Right atrium auricular region (tissue), 2 donors: ENCODE results near the gene IRF3. TPM values are rescaled to one million over a fixed set of nuclear protein-coding genes. Genes with fewer than 3 reads are reported as not detected.
A peak's percentile ranks its signal among the peaks of the same experiment; 100 is the strongest.

Source experiments
- DNase-seq: peaks from one replicate; pipeline ENCODE4 v3.0.0-alpha.2; 2019; ENCODE audit warnings: low spot score
- H3K27ac ChIP-seq, 2 donors: fragments of 200-600 bp; sonication (generic); 1 replicate in 1 of 2; 2 replicates in 1 of 2; pipeline ENCODE4 v1.5.1; 2016 to 2019
- H3K27me3 ChIP-seq, 2 donors: fragments of 200-600 bp; sonication (generic); one replicate each; pipeline versions ENCODE4 v1.5.1 to v1.6.0; 2017 to 2019
- H3K36me3 ChIP-seq: fragments of 200-600 bp; sonication (generic); one replicate; pipeline ENCODE4 v1.5.1; 2016
- H3K4me1 ChIP-seq, 2 donors: fragments of 200-600 bp; sonication (generic); one replicate each; pipeline versions ENCODE4 v1.5.1 to v1.6.0; 2017 to 2019
- H3K4me3 ChIP-seq, 2 donors: fragments of 200-600 bp; sonication (generic); 1 replicate in 1 of 2; 2 replicates in 1 of 2; pipeline ENCODE4 v1.5.1; 2017 to 2019; ENCODE audit warnings: mild to moderate bottlenecking in 1 of 2, moderate library complexity in 1 of 2
- H3K9me3 ChIP-seq, 2 donors: fragments of 200-600 bp; sonication (generic); one replicate each; pipeline ENCODE4 v1.5.1; 2019
- total RNA-seq, 2 donors: library from RNA; depleted of rRNA; stranded (reverse); fragments of >200 nt; gene quantifications; one replicate each; pipeline ENCODE4 v1.1.0, GENCODE V29; 2016
- TF ChIP-seq, protein P1 (sequence below), 2 donors: fragments of 200-600 bp; sonication (generic); IDR thresholded peaks; one replicate each; pipeline ENCODE4 v1.5.1; 2019; ENCODE audit warnings: antibody characterized with exemption in 2 of 2

IRF3 gene
- total RNA-seq, 2 donors from 2014 or later = 33.2 to 34.0 TPM

DNA sequence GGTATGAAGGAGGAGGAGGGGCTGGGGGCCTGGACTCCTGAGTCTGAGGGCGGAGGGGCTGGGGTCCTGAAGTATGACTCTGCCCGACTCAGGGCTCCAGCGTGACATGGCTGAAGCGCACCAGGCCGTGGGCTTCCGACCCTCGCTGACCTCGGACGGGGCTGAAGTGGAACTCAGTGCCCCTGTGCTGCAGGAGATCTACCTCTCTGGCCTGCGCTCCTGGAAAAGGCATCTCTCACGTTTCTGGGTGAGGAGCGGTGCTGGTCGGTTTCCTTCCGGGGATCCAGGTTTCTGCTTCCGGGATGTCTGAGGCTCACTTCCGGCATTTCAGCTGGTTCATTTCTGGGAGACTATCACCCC, 26.5 kb upstream of the IRF3 start:
- H3K4me3 ChIP-seq = no peak overlapping the region
- TF ChIP-seq, protein P1, sequence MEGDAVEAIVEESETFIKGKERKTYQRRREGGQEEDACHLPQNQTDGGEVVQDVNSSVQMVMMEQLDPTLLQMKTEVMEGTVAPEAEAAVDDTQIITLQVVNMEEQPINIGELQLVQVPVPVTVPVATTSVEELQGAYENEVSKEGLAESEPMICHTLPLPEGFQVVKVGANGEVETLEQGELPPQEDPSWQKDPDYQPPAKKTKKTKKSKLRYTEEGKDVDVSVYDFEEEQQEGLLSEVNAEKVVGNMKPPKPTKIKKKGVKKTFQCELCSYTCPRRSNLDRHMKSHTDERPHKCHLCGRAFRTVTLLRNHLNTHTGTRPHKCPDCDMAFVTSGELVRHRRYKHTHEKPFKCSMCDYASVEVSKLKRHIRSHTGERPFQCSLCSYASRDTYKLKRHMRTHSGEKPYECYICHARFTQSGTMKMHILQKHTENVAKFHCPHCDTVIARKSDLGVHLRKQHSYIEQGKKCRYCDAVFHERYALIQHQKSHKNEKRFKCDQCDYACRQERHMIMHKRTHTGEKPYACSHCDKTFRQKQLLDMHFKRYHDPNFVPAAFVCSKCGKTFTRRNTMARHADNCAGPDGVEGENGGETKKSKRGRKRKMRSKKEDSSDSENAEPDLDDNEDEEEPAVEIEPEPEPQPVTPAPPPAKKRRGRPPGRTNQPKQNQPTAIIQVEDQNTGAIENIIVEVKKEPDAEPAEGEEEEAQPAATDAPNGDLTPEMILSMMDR (IDR thresholded peaks at IDR 0.05) = no peak
- H3K27ac ChIP-seq = no peak overlapping the region
- DNase-seq = no peak
- H3K36me3 ChIP-seq = peaks cover 5% of the 10 kb centered on the region
- H3K9me3 ChIP-seq = no peaks in the 10 kb centered on the region
- peaks cover 0 to 42% of the 10 kb centered on the region in 2 donors for H3K4me1 ChIP-seq
- H3K27me3 ChIP-seq = no peaks in the 10 kb centered on the region

GRCh38 chr19:49691243-49692146, 25.8 kb upstream of the IRF3 start:
- H3K4me1 ChIP-seq = peaks cover 0 to 44% of the 10 kb centered on the region in 2 donors
- H3K4me3 ChIP-seq = peak overlapping the region; percentile 36 to 51
- peaks cover 5% of the 10 kb centered on the region for H3K36me3 ChIP-seq
- H3K9me3 ChIP-seq = no peaks in the 10 kb centered on the region
- H3K27ac ChIP-seq = peak overlapping the region in 1 of 2 donors; percentile 43
- TF ChIP-seq, protein P1 (IDR thresholded peaks at IDR 0.05) = no peak
- no peak for DNase-seq
- H3K27me3 ChIP-seq = no peaks in the 10 kb centered on the region

- Histone ChIP-seq H3K4me3 (peak within 1 kb of the TSS; percentile 36 to 51), H3K27ac (peak within 1 kb of the TSS; percentile 30 to 43), H3K27me3 (no peaks in the 10 kb centered on the region), H3K36me3 (peaks cover 13% of the 10 kb centered on the region), H3K9me3 (no peaks in the 10 kb centered on the region), H3K4me1 (peaks cover 0 to 50% of the 10 kb centered on the region in 2 donors)
- TF ChIP-seq, protein P1 (IDR thresholded peaks at IDR 0.05) = no peak
- DNase-seq = peak; percentile 82
Measured at GRCh38 chr19:49690656-49691242, 25.1 kb upstream of the IRF3 start, which contains the start of gene CPT1C. Gene CPT1C (plus strand): TSS chr19:49691116. CDS start chr19:49692253, 1,137 bp downstream.

GRCh38 chr19:49690079-49690655, 24.5 kb upstream of the IRF3 start:
- no peaks in the 10 kb centered on the region for H3K27me3 ChIP-seq
- no peak for DNase-seq
- H3K4me3 ChIP-seq = peak overlapping the region; percentile 36 to 51
- H3K27ac ChIP-seq = peak overlapping the region; percentile 30 to 43
- H3K4me1 ChIP-seq = peaks cover 0 to 56% of the 10 kb centered on the region in 2 donors
- TF ChIP-seq, protein P1 (IDR thresholded peaks at IDR 0.05) = peak in 1 of 2 donors; percentile 38
- H3K36me3 ChIP-seq = peaks cover 18% of the 10 kb centered on the region
- H3K9me3 ChIP-seq = no peaks in the 10 kb centered on the region

DNA sequence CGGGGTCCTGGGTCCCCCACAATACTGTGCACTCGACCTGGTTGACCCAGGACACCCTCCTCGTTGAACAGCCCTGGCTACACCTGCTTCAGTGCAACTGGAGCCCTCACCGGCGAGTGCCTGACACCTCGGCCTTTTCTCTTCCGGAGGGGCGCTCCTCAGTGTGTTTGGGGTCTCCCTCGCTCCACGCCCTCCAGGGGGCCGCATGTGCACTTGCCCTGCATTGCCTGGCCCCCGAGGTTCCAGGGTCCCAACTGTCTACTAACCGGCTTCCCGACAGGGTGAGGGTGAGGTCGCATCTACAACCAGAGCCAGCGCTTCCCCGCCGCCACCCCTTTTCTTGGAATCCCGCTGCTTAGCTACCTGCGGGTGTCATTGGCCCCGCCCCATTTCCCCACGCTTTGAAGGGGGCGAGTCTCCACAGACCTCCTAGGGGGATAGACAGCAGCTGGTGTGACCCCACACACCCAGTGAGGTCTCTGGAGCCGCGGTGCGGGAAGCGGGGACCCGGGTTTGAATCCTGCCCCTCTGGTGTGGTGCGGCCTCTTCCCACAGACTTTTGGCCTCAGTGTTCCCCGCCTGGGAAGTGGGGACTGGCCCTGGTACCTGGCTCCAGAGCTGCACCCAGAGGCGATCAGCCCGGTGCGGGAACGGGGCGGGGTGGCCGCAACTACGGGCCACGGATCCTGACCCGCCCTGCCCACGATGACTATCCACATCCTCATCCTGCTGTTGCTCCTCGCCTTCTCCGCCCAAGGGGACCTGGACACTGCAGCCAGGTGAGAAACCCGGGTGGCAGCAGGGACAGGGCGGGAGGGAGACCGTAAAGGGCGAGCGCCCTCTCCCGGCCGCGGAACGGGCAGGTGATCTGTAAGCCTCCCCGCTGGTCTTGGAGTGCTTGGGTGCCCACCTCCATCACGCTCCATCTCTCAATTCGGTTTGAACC, 23.7 kb upstream of the IRF3 start, which contains the start of gene ADM5:
TSS of gene ADM5 (plus strand) at position 462 of the 946 bp plus-strand sequence. CDS start at position 706, 244 bp downstream.
- Histone ChIP-seq H3K36me3 (peaks cover 26% of the 10 kb centered on the region), H3K4me3 (peak within 1 kb of the TSS; percentile 36 to 51), H3K27me3 (no peaks in the 10 kb centered on the region), H3K4me1 (peaks cover 0 to 63% of the 10 kb centered on the region in 2 donors), H3K27ac (peak within 1 kb of the TSS; percentile 30 to 43), H3K9me3 (no peaks in the 10 kb centered on the region)
- TF ChIP-seq, protein P1 (IDR thresholded peaks at IDR 0.05) = peak; percentile 21 to 70
- no peak for DNase-seq
